ENCODE measurements around the gene NFKBIE.

Gene NFKBIE

DNA sequence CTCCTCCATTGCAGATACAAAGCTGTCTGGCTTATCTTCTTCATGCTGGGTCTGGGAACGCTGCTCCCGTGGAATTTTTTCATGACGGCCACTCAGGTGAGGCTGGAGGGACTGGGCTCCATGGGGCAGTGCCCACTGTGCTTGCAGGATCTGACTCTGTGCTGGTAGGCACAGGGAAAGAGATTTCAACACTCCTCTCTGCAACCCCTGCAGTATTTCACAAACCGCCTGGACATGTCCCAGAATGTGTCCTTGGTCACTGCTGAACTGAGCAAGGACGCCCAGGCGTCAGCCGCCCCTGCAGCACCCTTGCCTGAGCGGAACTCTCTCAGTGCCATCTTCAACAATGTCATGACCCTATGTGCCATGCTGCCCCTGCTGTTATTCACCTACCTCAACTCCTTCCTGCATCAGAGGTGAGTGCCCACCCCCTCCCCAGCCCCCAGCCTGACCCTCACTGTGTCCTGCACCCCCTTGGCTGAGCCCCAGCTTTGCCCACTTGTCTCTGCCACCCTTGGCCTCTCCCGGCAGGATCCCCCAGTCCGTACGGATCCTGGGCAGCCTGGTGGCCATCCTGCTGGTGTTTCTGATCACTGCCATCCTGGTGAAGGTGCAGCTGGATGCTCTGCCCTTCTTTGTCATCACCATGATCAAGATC, 35.8 kb downstream of the NFKBIE start:
- no peak for DNase-seq (ENCODE audit: low read depth, low spot score)
- H3K27ac ChIP-seq: no peak overlapping the region
- no peak overlapping the region for H3K4me3 ChIP-seq
- peaks cover 60% of the 10 kb centered on the region for H3K36me3 ChIP-seq (ENCODE audit: insufficient read depth, low read length)
- TF ChIP-seq POLR2AphosphoS5 (IDR thresholded peaks at IDR 0.05; ENCODE audit: borderline replicate concordance, low read depth, low read length) (no peak), EZH2 (IDR thresholded peaks at IDR 0.05) (no peak), FOXP2 (optimal IDR thresholded peaks at IDR 0.05; ENCODE audit: control extremely low read depth, extremely low read length, insufficient read depth) (no peak)
- H3K9me3 ChIP-seq (ENCODE audit: low read depth, low read length): no peaks in the 10 kb centered on the region
- no peak overlapping the region for H3K9ac ChIP-seq (ENCODE audit: insufficient read length)

DNA sequence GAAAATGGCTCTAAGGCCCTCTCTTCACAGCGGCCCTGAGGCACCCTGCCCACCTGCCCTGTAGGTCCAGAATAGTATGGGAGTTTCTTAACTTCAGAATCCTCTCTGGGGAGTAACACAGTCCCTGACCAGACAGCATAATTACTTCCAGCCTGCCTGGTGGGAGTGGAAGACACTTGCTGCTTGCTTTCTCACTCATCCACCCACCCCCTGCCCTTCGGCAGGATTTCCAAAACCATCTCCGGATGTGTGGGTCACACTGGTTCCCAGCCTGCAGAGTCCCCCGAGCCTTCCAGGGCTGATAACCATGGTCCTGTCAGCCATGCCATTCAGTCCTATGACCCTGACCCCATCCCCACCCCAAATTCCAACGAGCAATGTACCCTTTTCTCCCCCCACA, 36.5 kb downstream of the NFKBIE start:
- peaks cover 55% of the 10 kb centered on the region for H3K36me3 ChIP-seq (ENCODE audit: insufficient read depth, low read length)

DNA sequence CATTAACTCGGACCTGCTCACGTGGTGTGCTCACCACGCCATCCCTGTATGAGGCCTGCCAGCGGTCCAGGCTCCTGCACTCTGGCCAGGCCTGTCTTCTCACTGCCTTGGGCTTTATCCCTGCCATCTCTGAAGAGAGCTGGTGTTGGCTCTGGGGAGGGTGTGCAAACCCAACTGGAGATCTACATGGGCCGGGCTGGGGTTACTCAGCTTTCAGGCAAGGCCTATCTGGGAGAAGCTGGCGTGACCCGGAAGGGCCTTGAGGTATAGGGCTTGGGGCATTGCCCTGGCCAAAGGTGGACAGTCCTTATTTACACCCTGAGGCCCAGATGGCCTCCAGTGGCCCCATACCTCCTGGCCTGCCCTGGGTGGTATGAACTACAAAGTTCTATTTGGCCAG, 36.9 kb downstream of the NFKBIE start:
- Histone ChIP-seq H3K9ac (ENCODE audit: insufficient read length) (no peak overlapping the region), H3K4me3 (no peak overlapping the region), H3K36me3 (ENCODE audit: insufficient read depth, low read length) (peaks cover 51% of the 10 kb centered on the region), H3K27ac (no peak overlapping the region), H3K9me3 (ENCODE audit: low read depth, low read length) (no peaks in the 10 kb centered on the region)
- TF ChIP-seq EZH2 (IDR thresholded peaks at IDR 0.05) (no peak), POLR2AphosphoS5 (IDR thresholded peaks at IDR 0.05; ENCODE audit: borderline replicate concordance, low read depth, low read length) (no peak), FOXP2 (optimal IDR thresholded peaks at IDR 0.05; ENCODE audit: control extremely low read depth, extremely low read length, insufficient read depth) (no peak)
- no peak for DNase-seq (ENCODE audit: low read depth, low spot score)

More for the DNA sequence above, 36.5 kb downstream of the NFKBIE start:
- Histone ChIP-seq H3K9me3 (ENCODE audit: low read depth, low read length) (no peaks in the 10 kb centered on the region), H3K4me3 (no peak overlapping the region), H3K9ac (ENCODE audit: insufficient read length) (no peak overlapping the region), H3K27ac (no peak overlapping the region)
- no peak for TF ChIP-seq FOXP2 (optimal IDR thresholded peaks at IDR 0.05; ENCODE audit: control extremely low read depth, extremely low read length, insufficient read depth)
- no peak for TF ChIP-seq EZH2 (IDR thresholded peaks at IDR 0.05)
- TF ChIP-seq POLR2AphosphoS5 (IDR thresholded peaks at IDR 0.05; ENCODE audit: borderline replicate concordance, low read depth, low read length): no peak
- DNase-seq (ENCODE audit: low read depth, low spot score): no peak

DNA sequence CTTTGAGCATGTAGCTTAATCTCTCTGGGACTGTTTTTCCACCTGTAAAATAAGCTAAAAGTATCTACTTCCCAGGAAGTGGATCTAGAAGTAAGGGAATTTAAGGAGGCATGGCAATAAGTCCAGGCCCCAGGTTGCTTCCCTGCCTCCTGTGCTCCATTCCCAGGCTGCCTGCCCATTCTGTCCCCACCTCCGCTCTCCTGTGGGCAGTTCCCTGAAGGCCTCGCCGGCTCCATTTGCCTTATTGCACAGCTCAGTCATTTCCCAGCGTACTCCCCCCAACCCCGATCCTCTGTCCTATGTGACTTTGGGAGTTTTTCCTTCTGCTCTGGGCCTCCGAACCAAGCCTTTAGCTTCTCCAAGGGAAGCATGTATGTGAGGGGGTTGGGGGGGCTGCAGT, 37.3 kb downstream of the NFKBIE start:
- TF ChIP-seq FOXP2 (optimal IDR thresholded peaks at IDR 0.05; ENCODE audit: control extremely low read depth, extremely low read length, insufficient read depth): no peak
- TF ChIP-seq EZH2 (IDR thresholded peaks at IDR 0.05): no peak
- no peak for TF ChIP-seq POLR2AphosphoS5 (IDR thresholded peaks at IDR 0.05; ENCODE audit: borderline replicate concordance, low read depth, low read length)
- Histone ChIP-seq H3K4me3 (no peak overlapping the region), H3K9me3 (ENCODE audit: low read depth, low read length) (no peaks in the 10 kb centered on the region), H3K36me3 (ENCODE audit: insufficient read depth, low read length) (peaks cover 47% of the 10 kb centered on the region), H3K9ac (ENCODE audit: insufficient read length) (no peak overlapping the region), H3K27ac (0 out of 2 replicates have a peak overlapping the region, but pooled peaks have one; percentile 7)
- no peak for DNase-seq (ENCODE audit: low read depth, low spot score)

DNA sequence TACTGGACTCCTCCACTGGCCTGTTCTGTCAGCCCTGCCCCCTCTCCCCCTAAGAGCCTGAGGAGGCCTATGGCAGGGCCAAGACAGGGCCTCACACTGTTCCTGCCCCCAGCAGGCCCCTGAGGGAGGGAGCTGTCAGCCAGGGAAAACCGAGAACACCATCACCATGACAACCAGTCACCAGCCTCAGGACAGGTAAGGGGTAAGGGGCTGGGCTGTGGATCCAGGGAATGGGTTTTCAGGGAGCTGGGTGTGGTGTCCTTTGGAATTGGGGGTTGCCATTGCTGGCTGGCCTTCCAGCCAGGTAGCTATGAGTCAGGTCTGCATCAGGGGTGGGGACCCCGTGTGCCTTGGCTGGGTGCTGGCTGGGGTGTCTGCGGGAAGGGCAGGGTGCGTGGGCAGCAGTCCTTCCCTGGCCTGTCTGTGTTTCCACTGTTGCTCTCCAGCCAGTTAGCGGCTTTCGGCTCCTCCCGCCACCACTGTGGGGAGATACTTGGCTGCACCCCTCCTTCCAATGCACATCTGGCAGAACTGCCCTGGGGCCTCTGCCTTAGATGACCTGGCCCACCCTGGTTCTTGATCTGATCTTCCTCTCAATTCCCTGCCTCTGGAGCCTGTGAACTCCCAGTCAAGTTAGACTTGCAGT, 38.1 kb downstream of the NFKBIE start:
- Histone ChIP-seq H3K9ac (ENCODE audit: insufficient read length) (no peak overlapping the region), H3K4me3 (no peak overlapping the region), H3K9me3 (ENCODE audit: low read depth, low read length) (no peaks in the 10 kb centered on the region), H3K27ac (peak overlapping the region; percentile 7; the same call in 1 of the 2 replicates), H3K36me3 (ENCODE audit: insufficient read depth, low read length) (peaks cover 40% of the 10 kb centered on the region)
- DNase-seq (ENCODE audit: low read depth, low spot score): no peak
- TF ChIP-seq EZH2 (IDR thresholded peaks at IDR 0.05) (no peak), FOXP2 (optimal IDR thresholded peaks at IDR 0.05; ENCODE audit: control extremely low read depth, extremely low read length, insufficient read depth) (no peak), POLR2AphosphoS5 (IDR thresholded peaks at IDR 0.05; ENCODE audit: borderline replicate concordance, low read depth, low read length) (no peak)

DNA sequence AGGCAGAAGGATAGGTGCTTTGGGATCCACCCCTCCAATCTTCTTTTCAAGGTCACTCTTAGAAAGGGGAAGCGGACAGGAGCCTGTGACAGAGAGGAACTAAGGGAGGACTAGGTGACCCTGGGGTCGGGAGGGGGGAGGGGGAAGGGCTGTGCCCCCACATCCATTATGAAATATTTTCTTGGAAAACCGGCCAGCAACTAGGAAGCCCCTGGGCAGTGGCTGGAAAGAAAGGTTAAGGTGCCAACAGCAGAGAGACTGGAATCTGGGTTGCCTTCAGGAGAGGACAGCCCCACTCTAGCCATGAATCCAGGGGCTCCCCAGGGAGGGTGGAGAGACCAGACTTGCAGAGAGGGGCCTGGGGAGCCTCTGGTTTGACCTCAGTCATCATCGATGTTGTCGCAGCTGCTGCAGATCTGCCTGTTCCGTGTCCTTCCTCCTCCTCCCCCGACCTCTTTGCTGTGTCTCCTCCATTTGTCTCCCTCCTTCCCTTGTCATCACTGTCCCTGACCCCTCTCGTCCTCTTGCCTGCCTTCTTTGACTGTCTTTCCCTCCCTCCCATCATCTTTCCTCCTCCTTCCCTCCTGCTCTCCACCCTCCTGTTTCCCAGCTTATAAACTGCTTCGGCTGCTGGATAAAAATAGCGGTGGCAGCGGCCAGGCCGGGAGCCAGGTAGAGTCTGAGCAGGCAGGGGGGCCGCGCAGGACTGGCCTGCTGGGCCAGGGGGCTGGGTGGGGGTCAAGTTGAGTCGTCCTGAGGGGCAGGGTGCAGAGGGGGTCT, 38.8 kb downstream of the NFKBIE start:
- Histone ChIP-seq H3K4me3 (no peak overlapping the region), H3K27ac (peak overlapping the region; percentile 50; the same call in 1 of the 2 replicates)
- TF ChIP-seq EZH2 (IDR thresholded peaks at IDR 0.05): no peak

DNA sequence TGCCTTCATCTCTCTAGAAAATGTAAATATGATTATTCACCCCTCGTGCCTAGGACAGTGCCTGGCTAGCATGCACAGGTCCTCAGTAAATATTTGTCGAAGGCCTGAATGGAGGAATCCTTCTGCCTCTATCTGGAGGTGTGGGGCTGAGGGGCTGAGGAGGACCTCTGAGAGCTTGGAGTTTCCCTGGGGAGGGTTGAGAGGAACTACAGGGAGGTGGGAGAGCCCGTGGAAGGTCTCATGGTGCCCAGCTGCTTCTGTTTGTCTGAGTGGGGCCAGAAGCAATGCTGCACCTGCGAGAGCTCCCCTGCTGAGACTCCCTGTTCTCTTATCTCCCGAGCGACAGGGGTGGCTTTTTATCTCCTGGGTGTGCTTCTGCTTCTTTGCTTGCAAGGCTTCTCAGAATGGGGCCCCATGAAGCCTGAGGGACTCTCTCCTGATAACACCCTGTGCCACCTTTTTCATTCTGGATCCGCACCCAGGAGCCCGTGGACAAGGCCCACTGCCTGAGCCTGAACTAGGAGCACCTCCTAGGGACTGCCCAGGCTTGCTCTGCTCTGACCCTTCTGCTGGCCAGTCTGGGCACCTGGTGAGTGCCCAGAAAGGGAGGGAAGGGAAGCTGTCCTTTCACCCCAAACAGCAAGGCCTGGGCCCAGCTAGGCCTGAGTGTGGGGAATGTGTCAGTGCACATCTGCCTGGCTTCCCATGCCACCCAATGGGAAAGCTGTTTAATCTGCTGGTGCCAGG, 39.6 kb downstream of the NFKBIE start:
- Histone ChIP-seq H3K4me3 (peak overlapping the region; percentile 24; the same call in 1 of the 2 replicates), H3K9ac (ENCODE audit: insufficient read length) (peak overlapping the region; percentile 41), H3K36me3 (ENCODE audit: insufficient read depth, low read length) (peaks cover 26% of the 10 kb centered on the region; the same call in 1 of the 2 replicates), H3K9me3 (ENCODE audit: low read depth, low read length) (no peaks in the 10 kb centered on the region), H3K27ac (peak overlapping the region; percentile 50; the same call in 1 of the 2 replicates)
- no peak for DNase-seq (ENCODE audit: low read depth, low spot score)
- no peak for TF ChIP-seq EZH2 (IDR thresholded peaks at IDR 0.05)
- TF ChIP-seq FOXP2 (optimal IDR thresholded peaks at IDR 0.05; ENCODE audit: control extremely low read depth, extremely low read length, insufficient read depth): no peak
- no peak for TF ChIP-seq POLR2AphosphoS5 (IDR thresholded peaks at IDR 0.05; ENCODE audit: borderline replicate concordance, low read depth, low read length)

More for the DNA sequence above, 38.8 kb downstream of the NFKBIE start:
- H3K9me3 ChIP-seq (ENCODE audit: low read depth, low read length): no peaks in the 10 kb centered on the region
- peaks cover 34% of the 10 kb centered on the region; the same call in 1 of the 2 replicates for H3K36me3 ChIP-seq (ENCODE audit: insufficient read depth, low read length)
- no peak for DNase-seq (ENCODE audit: low read depth, low spot score)
- H3K9ac ChIP-seq (ENCODE audit: insufficient read length): peak overlapping the region; percentile 41

DNA sequence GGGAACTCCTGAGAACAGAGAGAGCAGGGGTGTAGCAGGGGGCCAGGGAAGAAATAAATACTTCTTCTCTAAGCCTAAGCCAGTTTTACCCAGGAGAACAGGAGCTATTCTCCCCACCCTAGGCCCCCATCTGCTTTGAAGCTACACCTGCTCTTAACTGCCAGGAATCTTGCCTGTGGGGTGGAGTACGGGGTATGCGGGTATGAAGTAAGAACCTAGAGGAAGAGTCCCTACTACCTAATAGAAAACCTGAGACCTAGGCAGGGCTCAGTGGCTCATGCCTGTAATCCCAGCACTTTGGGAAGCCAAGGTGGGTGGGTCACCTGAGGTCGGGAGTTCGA, 40.4 kb downstream of the NFKBIE start:
- Histone ChIP-seq H3K36me3 (ENCODE audit: insufficient read depth, low read length) (peaks cover 18% of the 10 kb centered on the region; the same call in 1 of the 2 replicates), H3K9ac (ENCODE audit: insufficient read length) (peak overlapping the region; percentile 65), H3K4me3 (peak overlapping the region; percentile 86)

More for the DNA sequence above, 40.4 kb downstream of the NFKBIE start:
- Histone ChIP-seq H3K27ac (no peak overlapping the region), H3K9me3 (ENCODE audit: low read depth, low read length) (no peaks in the 10 kb centered on the region)
- DNase-seq (ENCODE audit: low read depth, low spot score): no peak
- TF ChIP-seq EZH2 (IDR thresholded peaks at IDR 0.05) (no peak), POLR2AphosphoS5 (IDR thresholded peaks at IDR 0.05; ENCODE audit: borderline replicate concordance, low read depth, low read length) (no peak), FOXP2 (optimal IDR thresholded peaks at IDR 0.05; ENCODE audit: control extremely low read depth, extremely low read length, insufficient read depth) (no peak)

All from SK-N-MC (cell line).